OCI-LY3 (cell line): ENCODE measurements around the gene ACACA.

ENCODE experiments used
- H2AFZ ChIP-seq: fragments of 200-600, 300-600 bp; shearing (Covaris generic); 2 replicates; pipeline ENCODE4 v1.6.0; 2014; ENCODE audit warnings: antibody characterized with exemption, low read depth, low read length
- H3K27ac ChIP-seq: fragments of 200-600, 300-600 bp; sonication (generic); 2 replicates; pipeline ENCODE4 v1.5.1; 2014; ENCODE audit warnings: mild to moderate bottlenecking, low read length, moderate library complexity, mixed read lengths
- H3K27me3 ChIP-seq: fragments of 200-600, 300-600 bp; sonication (generic); 2 replicates; pipeline ENCODE4 v1.6.1; 2014; ENCODE audit warnings: low read depth, low read length, mixed read lengths
- H3K36me3 ChIP-seq: fragments of 200-600, 300-600 bp; sonication (generic); replicated peaks from 2 replicates; pipeline ENCODE3; 2014; ENCODE audit warnings: low read depth, low read length, mixed read lengths
- H3K4me1 ChIP-seq: fragments of 300-600, 200-600 bp; sonication (generic); 2 replicates; pipeline ENCODE4 v1.6.1; 2014; ENCODE audit warnings: low read length, mixed read lengths
- H3K4me2 ChIP-seq: fragments of 200-600, 300-600 bp; sonication (generic); 2 replicates; pipeline ENCODE4 v1.6.1; 2014; ENCODE audit warnings: low read length, mixed read lengths
- H3K4me3 ChIP-seq: fragments of 300-600, 200-600 bp; sonication (generic); 2 replicates; pipeline ENCODE4 v1.5.1; 2014; ENCODE audit warnings: antibody characterized with exemption, mild to moderate bottlenecking, low read length, moderate library complexity
- H3K79me2 ChIP-seq: fragments of 300-600, 200-600 bp; shearing (Covaris generic); 2 replicates; pipeline ENCODE4 v1.6.1; 2014; ENCODE audit warnings: mild to moderate bottlenecking, low read length, mixed read lengths
- H3K9ac ChIP-seq: fragments of 300-600, 200-600 bp; shearing (Covaris generic); 2 replicates; pipeline ENCODE4 v1.6.0; 2014; ENCODE audit warnings: mild to moderate bottlenecking, low read length, moderate library complexity
- H3K9me3 ChIP-seq: fragments of 200-600, 300-600 bp; shearing (Covaris generic); 2 replicates; pipeline ENCODE4 v1.6.1; 2014; ENCODE audit warnings: low read length, mixed read lengths; ENCODE audit not compliant: insufficient read depth
- H4K20me1 ChIP-seq: fragments of 200-600, 300-600 bp; sonication (generic); 2 replicates; pipeline ENCODE4 v1.6.1; 2016; ENCODE audit warnings: low read length, mixed read lengths; ENCODE audit not compliant: insufficient read depth
- EZH2phosphoT487 ChIP-seq: fragments of 200-600 bp; shearing (Covaris generic); IDR thresholded peaks from 2 replicates; pipeline ENCODE4 v1.6.1; 2018; ENCODE audit warnings: antibody characterized with exemption, mixed run types, low read depth
- TF ChIP-seq, protein P1 (sequence below): fragments of 200-600, 300-600 bp; sonication (generic); IDR thresholded peaks from 2 replicates; pipeline ENCODE4 v1.5.1; 2014; ENCODE audit warnings: antibody characterized with exemption, low read length, low read depth

The ACACA gene

DNA sequence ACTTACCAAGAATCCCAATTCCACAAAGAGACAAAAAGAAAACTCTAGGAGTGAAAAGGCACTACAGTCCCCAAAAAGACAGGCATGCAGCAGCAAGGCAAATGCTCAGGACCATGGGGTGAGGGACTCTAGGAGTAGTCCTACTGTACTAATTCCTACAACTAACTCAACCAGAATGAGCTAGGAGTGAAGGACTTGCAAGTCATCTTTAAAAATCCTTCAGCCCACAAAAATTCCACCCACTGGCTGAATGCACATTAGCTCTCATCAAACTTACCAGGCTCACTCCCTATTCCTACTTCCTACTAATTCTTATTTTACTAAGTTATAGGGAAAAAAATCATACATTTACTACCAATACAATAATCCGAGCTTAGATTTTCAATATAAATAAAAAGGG is 172.5 kb downstream of the ACACA start:
- peaks cover 39% of the 10 kb centered on the region for H3K36me3 ChIP-seq
- H3K4me1 ChIP-seq, result no peaks in the 10 kb centered on the region
- no peak overlapping the region for H3K4me2 ChIP-seq
- no peak overlapping the region for H3K4me3 ChIP-seq
- H3K9ac ChIP-seq, result no peak overlapping the region
- no peaks in the 10 kb centered on the region for H3K79me2 ChIP-seq
- no peak overlapping the region for H2AFZ ChIP-seq
- no peaks in the 10 kb centered on the region for H3K27me3 ChIP-seq
- no peaks in the 10 kb centered on the region for H4K20me1 ChIP-seq
- H3K27ac ChIP-seq, result no peak overlapping the region
- TF ChIP-seq EZH2phosphoT487, result no peak
- TF ChIP-seq, protein P1, sequence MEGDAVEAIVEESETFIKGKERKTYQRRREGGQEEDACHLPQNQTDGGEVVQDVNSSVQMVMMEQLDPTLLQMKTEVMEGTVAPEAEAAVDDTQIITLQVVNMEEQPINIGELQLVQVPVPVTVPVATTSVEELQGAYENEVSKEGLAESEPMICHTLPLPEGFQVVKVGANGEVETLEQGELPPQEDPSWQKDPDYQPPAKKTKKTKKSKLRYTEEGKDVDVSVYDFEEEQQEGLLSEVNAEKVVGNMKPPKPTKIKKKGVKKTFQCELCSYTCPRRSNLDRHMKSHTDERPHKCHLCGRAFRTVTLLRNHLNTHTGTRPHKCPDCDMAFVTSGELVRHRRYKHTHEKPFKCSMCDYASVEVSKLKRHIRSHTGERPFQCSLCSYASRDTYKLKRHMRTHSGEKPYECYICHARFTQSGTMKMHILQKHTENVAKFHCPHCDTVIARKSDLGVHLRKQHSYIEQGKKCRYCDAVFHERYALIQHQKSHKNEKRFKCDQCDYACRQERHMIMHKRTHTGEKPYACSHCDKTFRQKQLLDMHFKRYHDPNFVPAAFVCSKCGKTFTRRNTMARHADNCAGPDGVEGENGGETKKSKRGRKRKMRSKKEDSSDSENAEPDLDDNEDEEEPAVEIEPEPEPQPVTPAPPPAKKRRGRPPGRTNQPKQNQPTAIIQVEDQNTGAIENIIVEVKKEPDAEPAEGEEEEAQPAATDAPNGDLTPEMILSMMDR, result no peak
- H3K9me3 ChIP-seq, result no peaks in the 10 kb centered on the region

DNA sequence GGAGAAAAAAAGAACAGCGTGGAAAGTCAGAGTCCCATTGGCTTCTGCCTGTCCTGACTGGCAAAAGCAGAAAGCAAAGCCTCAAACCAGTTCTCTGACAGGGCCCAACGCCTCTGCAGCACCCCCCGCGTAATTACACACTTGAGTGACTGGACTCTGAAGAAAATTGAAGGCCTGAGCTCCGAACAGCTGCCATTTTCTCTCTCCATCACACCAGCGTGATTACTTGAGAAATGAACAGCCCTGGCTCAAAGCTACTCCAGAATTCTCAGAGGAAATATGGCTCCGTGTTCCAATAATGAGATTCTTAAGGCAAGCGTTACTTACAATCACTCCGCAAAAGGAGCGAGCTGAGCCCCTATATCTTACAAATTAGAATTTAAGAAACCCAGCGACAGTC is 173.6 kb downstream of the ACACA start:
- Histone ChIP-seq H3K4me1 (peaks cover 6% of the 10 kb centered on the region), H4K20me1 (no peaks in the 10 kb centered on the region), H3K9me3 (no peaks in the 10 kb centered on the region), H3K9ac (no peak overlapping the region), H3K27ac (no peak overlapping the region), H3K4me3 (no peak overlapping the region), H3K36me3 (peaks cover 34% of the 10 kb centered on the region), H2AFZ (no peak overlapping the region), H3K27me3 (no peaks in the 10 kb centered on the region), H3K4me2 (no peak overlapping the region), H3K79me2 (no peaks in the 10 kb centered on the region)
- TF ChIP-seq EZH2phosphoT487, result no peak
- TF ChIP-seq, protein P1, result no peak

DNA sequence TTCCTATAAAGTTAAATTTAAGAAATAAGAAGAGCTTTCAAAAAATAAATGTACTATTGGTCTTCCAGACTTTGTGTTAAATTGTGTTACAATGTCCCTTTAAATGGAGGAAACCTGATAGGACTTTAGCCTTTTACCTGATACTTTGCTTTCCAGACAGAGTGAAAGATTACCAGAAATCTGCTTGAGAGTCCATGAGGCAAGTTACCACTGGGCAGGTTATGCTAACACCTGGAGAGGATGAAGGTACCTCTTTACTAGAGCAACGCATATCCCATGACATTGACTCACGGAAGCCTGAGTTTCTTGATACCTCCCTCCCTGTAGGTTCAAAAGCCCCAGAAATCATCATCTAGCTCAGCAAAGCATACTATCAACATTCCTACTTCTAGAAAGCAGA is 174.7 kb downstream of the ACACA start:
- H4K20me1 ChIP-seq, result no peaks in the 10 kb centered on the region
- H3K4me2 ChIP-seq, result no peak overlapping the region
- H3K27ac ChIP-seq, result no peak overlapping the region

DNA sequence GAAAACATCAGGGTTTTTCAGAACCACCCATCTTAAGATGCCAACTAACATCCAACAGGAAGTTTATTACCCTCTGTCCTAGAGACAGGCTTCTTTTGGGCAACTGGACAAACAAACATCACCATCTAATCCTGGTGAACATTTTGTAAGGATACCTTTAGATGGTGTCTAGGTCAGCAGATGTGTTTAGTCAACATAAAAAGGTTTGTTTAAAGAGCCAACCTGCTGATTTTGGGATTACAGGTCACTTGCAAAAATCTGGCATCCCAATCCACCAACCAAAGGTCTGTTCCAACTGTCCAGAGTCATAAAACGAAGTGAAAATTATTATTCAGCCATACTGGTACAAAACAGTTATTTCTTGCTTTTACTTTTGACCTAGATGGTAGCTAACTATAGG is 176.0 kb downstream of the ACACA start:
- no peaks in the 10 kb centered on the region for H4K20me1 ChIP-seq
- H3K4me2 ChIP-seq, result no peak overlapping the region
- H3K27me3 ChIP-seq, result no peaks in the 10 kb centered on the region
- no peak overlapping the region for H3K4me3 ChIP-seq
- TF ChIP-seq EZH2phosphoT487, result no peak
- TF ChIP-seq, protein P1, result no peak
- no peaks in the 10 kb centered on the region for H3K79me2 ChIP-seq
- no peak overlapping the region for H3K9ac ChIP-seq
- H3K36me3 ChIP-seq, result peaks cover 29% of the 10 kb centered on the region
- no peak overlapping the region for H3K27ac ChIP-seq
- H2AFZ ChIP-seq, result no peak overlapping the region
- H3K4me1 ChIP-seq, result peaks cover 6% of the 10 kb centered on the region
- no peaks in the 10 kb centered on the region for H3K9me3 ChIP-seq

More for the DNA sequence above, 174.7 kb downstream of the ACACA start:
- Histone ChIP-seq H3K9me3 (no peaks in the 10 kb centered on the region), H3K36me3 (peaks cover 29% of the 10 kb centered on the region), H3K4me3 (no peak overlapping the region), H3K9ac (no peak overlapping the region), H3K27me3 (no peaks in the 10 kb centered on the region), H2AFZ (no peak overlapping the region), H3K4me1 (peaks cover 6% of the 10 kb centered on the region), H3K79me2 (no peaks in the 10 kb centered on the region)
- TF ChIP-seq, protein P1, result no peak
- TF ChIP-seq EZH2phosphoT487, result no peak
